Measurements from ENCODE around the gene NTN5. TPM values are rescaled to one million over a fixed set of nuclear protein-coding genes. Genes with fewer than 3 reads are reported as not detected.
A peak's percentile ranks its signal among the peaks of the same experiment; 100 is the strongest.

Gene NTN5
- total and polyA plus RNA-seq, 9 of the 15 experiments (the other 6 are each of a cell fraction or from before 2014, with no cell fraction given): not detected

DNA sequence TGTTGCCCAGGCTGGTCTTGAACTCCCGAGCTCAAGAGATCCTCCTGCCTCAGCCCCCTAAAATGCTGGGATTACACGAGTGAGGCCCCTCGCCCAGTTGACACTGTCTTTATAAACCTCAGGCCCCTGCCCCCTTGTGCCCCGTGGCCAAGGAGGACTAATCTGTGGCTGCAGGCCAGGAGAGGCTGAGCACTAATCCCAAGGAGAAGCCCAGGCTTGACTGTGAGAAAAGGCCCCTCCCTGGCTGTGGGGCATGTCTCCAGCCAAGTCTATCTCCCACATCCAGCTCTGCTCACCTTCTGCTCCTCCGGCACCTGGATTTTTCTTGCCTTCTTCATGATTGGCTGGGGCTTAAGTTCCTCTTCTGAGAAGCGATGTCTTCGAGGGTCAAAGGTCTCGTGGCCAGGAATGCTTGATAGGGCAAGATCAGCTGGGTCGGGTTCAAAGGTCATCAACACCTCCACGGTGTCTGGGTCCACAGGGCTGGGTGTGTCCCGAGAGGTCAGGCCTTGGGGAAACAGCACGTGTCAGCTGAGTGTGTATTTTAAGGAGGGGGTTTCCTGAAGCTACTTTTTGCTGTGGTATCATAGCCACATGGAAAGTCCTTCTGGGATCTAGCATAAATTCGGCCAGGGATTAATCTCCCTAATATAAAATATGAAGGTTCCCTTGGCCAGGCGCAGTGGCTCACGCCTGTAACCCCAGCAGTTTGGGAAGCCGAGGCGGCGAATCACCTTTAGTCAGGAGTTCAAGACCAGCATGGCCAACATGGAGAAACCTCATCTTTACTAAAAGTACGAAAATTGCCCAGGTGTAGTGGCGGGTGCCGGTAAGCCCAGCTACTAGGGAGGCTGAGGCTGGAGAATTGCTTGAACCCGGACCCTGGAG, 39.4 kb downstream of the NTN5 start:
- ATAC-seq (no peak), DNase-seq (ENCODE audit: extremely low read depth in 1 of 4, low spot score in 3 of 4) (peak; percentile 49 to 92 (median 56)), FAIRE-seq (peak; percentile 88)
- Histone ChIP-seq H3K4me3 (no peak overlapping the region), H3K27me3 (ENCODE audit: control insufficient read depth in 2 of 2, insufficient read depth in 2 of 2, low read length in 2 of 2) (no peaks in the 10 kb centered on the region), H3K27ac (ENCODE audit: extremely low read depth, low read depth, low read length) (peak overlapping the region; percentile 88), H3K9me1 (ENCODE audit: control insufficient read depth, insufficient read depth, low read length) (peaks cover 4% of the 10 kb centered on the region), H3K4me2 (ENCODE audit: insufficient read depth, low read length) (peak overlapping the region; percentile 83), H3K9ac (ENCODE audit: insufficient read depth in 1 of 2, low read depth in 2 of 2, low read length in 2 of 2) (peak overlapping the region; percentile 59 to 61), H3K9me3 (replicated peaks; ENCODE audit: control insufficient read depth, insufficient read depth, low read depth, low read length) (no peaks in the 10 kb centered on the region), H2AFZ (ENCODE audit: low read depth, low read length) (peak overlapping the region; percentile 86; the same call in 1 of the 2 replicates), H4K20me1 (replicated peaks; ENCODE audit: control insufficient read depth, insufficient read depth, low read length) (no peaks in the 10 kb centered on the region), H3K4me1 (replicated peaks in 1 of 2; ENCODE audit: control insufficient read depth in 2 of 2, insufficient read depth in 2 of 2, low read length in 2 of 2) (peaks cover 36 to 85% of the 10 kb centered on the region in 2 experiments), H3K79me2 (ENCODE audit: control insufficient read depth, insufficient read depth, low read length) (peaks cover 10% of the 10 kb centered on the region; the same call in 2 of the 3 replicates), H3K36me3 (ENCODE audit: control insufficient read depth, insufficient read depth, low read length) (peaks cover 2% of the 10 kb centered on the region; the same call in 1 of the 3 replicates)
- 23% methylated on average over 22 of the region's 22 CpGs for WGBS (ENCODE audit: insufficient coverage, low coverage, missing lambda C conversion rate)
- no TSS peak for BruUV-seq (replicated peaks)
- intact Hi-C loops (cut with micrococcal nuclease): no loop called here
- ChIA-PET POLR2A (interaction anchor here (0.5 to 2.4 kb wide), 13 partner anchors 9 to 1654 kb away, joined by 3 to 18 read pairs (median 3); partner anchors contain the start of genes DHDH, RPL18, SPACA4 and SPHK2), CTCF (ENCODE audit: low intra/inter-chr PET ratio) (no interaction called here)
- in situ Hi-C loops (cut with MboI): no loop called here
- peak; percentile 17; the same call in 1 of the 2 replicates for TF ChIP-seq SP1 (CRISPR knock-in tag; IDR thresholded peaks at IDR 0.05)
- TF ChIP-seq FOXJ3 (CRISPR knock-in tag; IDR thresholded peaks at IDR 0.05): no peak
- TF ChIP-seq KLF1 (tag; IDR thresholded peaks at IDR 0.05): no peak
- TF ChIP-seq RB1 (IDR thresholded peaks at IDR 0.05; ENCODE audit: low read depth): no peak; the same call in 1 of the 2 replicates
- TF ChIP-seq, protein P1, sequence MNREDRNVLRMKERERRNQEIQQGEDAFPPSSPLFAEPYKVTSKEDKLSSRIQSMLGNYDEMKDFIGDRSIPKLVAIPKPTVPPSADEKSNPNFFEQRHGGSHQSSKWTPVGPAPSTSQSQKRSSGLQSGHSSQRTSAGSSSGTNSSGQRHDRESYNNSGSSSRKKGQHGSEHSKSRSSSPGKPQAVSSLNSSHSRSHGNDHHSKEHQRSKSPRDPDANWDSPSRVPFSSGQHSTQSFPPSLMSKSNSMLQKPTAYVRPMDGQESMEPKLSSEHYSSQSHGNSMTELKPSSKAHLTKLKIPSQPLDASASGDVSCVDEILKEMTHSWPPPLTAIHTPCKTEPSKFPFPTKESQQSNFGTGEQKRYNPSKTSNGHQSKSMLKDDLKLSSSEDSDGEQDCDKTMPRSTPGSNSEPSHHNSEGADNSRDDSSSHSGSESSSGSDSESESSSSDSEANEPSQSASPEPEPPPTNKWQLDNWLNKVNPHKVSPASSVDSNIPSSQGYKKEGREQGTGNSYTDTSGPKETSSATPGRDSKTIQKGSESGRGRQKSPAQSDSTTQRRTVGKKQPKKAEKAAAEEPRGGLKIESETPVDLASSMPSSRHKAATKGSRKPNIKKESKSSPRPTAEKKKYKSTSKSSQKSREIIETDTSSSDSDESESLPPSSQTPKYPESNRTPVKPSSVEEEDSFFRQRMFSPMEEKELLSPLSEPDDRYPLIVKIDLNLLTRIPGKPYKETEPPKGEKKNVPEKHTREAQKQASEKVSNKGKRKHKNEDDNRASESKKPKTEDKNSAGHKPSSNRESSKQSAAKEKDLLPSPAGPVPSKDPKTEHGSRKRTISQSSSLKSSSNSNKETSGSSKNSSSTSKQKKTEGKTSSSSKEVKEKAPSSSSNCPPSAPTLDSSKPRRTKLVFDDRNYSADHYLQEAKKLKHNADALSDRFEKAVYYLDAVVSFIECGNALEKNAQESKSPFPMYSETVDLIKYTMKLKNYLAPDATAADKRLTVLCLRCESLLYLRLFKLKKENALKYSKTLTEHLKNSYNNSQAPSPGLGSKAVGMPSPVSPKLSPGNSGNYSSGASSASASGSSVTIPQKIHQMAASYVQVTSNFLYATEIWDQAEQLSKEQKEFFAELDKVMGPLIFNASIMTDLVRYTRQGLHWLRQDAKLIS (CRISPR knock-in tag; IDR thresholded peaks at IDR 0.05): no peak
- TF ChIP-seq, protein P2, sequence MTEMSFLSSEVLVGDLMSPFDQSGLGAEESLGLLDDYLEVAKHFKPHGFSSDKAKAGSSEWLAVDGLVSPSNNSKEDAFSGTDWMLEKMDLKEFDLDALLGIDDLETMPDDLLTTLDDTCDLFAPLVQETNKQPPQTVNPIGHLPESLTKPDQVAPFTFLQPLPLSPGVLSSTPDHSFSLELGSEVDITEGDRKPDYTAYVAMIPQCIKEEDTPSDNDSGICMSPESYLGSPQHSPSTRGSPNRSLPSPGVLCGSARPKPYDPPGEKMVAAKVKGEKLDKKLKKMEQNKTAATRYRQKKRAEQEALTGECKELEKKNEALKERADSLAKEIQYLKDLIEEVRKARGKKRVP (CRISPR knock-in tag; IDR thresholded peaks at IDR 0.05): no peak
- no peak for TF ChIP-seq GABPB2 (CRISPR knock-in tag; conservative IDR thresholded peaks at IDR 0.05)
- TF ChIP-seq, protein P3, sequence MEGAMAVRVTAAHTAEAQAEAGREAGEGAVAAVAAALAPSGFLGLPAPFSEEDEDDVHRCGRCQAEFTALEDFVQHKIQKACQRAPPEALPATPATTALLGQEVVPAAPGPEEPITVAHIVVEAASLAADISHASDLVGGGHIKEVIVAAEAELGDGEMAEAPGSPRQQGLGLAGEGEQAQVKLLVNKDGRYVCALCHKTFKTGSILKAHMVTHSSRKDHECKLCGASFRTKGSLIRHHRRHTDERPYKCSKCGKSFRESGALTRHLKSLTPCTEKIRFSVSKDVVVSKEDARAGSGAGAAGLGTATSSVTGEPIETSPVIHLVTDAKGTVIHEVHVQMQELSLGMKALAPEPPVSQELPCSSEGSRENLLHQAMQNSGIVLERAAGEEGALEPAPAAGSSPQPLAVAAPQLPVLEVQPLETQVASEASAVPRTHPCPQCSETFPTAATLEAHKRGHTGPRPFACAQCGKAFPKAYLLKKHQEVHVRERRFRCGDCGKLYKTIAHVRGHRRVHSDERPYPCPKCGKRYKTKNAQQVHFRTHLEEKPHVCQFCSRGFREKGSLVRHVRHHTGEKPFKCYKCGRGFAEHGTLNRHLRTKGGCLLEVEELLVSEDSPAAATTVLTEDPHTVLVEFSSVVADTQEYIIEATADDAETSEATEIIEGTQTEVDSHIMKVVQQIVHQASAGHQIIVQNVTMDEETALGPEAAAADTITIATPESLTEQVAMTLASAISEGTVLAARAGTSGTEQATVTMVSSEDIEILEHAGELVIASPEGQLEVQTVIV (CRISPR knock-in tag; IDR thresholded peaks at IDR 0.05; ENCODE audit: borderline replicate concordance): no peak
- peak; percentile 73 for TF ChIP-seq CXXC5 (CRISPR knock-in tag; IDR thresholded peaks at IDR 0.05)
- TF ChIP-seq, protein P4, sequence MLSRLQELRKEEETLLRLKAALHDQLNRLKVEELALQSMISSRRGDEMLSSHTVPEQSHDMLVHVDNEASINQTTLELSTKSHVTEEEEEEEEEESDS (CRISPR knock-in tag; IDR thresholded peaks at IDR 0.05): no peak
- TF ChIP-seq, protein P5, sequence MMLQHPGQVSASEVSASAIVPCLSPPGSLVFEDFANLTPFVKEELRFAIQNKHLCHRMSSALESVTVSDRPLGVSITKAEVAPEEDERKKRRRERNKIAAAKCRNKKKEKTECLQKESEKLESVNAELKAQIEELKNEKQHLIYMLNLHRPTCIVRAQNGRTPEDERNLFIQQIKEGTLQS (IDR thresholded peaks at IDR 0.05): no peak
- TF ChIP-seq, protein P5 (CRISPR knock-in tag; conservative IDR thresholded peaks at IDR 0.05): no peak
